Caco-2 (cell line): ENCODE data around the gene PNMA1. TPM values are rescaled to one million over a fixed set of nuclear protein-coding genes. Genes with fewer than 3 reads are reported as not detected.
A peak's percentile ranks its signal among the peaks of the same experiment; 100 is the strongest.

Source experiments
- BruUV-seq: library from RNA; stranded (reverse); fragments of 400-500 nt; replicated peaks from 2 replicates; lab custom pipeline; 2021; lab: Mats Ljungman, UMichigan
- CTCF ChIA-PET: fragments of 300-600 bp; sonication (Branson Sonifier 250); formaldehyde crosslinking; loops from one replicate; lab custom pipeline; 2022; ENCODE audit warnings: antibody characterized with exemption; lab: Charles Lee
- POLR2A ChIA-PET: fragments of 300-600 bp; sonication (Branson Sonifier 250); formaldehyde crosslinking; loops from one replicate; lab custom pipeline; 2022; ENCODE audit warnings: antibody characterized with exemption; lab: Charles Lee
- DNase-seq, 2 experiments: peaks; one replicate each; pipeline versions ENCODE4 v3.0.0 to v3.0.0-alpha.2; 2020 to 2022
- H3K27me3 ChIP-seq: replicated peaks from 2 replicates; pipeline ENCODE4 v1.6.0; 2011; ENCODE audit warnings: low read length; ENCODE audit not compliant: control insufficient read depth, insufficient read depth
- H3K36me3 ChIP-seq: 2 replicates; pipeline ENCODE4 v1.5.1; 2011; ENCODE audit warnings: low read length; ENCODE audit not compliant: control insufficient read depth, insufficient read depth
- H3K4me1 ChIP-seq: fragments of 250-450 bp; sonication (Bioruptor Pico); 2 replicates; pipeline ENCODE4 v1.5.1; 2020; ENCODE audit warnings: mild to moderate bottlenecking
- H3K4me3 ChIP-seq: 2 replicates; pipeline ENCODE4 v1.5.1; 2011; ENCODE audit warnings: low read depth, mild to moderate bottlenecking, control low read depth, low read length
- H3K9me3 ChIP-seq: fragments of 250-450 bp; sonication (Bioruptor Pico); 2 replicates; pipeline ENCODE4 v1.5.1; 2020; ENCODE audit warnings: mild to moderate bottlenecking, moderate library complexity
- H3K27ac Mint-ChIP-seq: one replicate; pipeline ENCODE4 v1.8.0; 2022; ENCODE audit warnings: mixed read lengths; ENCODE audit not compliant: unreplicated experiment
- H3K27me3 Mint-ChIP-seq: one replicate; pipeline ENCODE4 v1.8.0; 2022; ENCODE audit warnings: mixed read lengths; ENCODE audit not compliant: insufficient read depth, unreplicated experiment
- H3K36me3 Mint-ChIP-seq: one replicate; pipeline ENCODE4 v1.8.0; 2022; ENCODE audit warnings: mild to moderate bottlenecking, mixed read lengths; ENCODE audit not compliant: insufficient read depth, unreplicated experiment
- H3K4me1 Mint-ChIP-seq: one replicate; pipeline ENCODE4 v1.8.0; 2022; ENCODE audit warnings: low read depth, mixed read lengths; ENCODE audit not compliant: unreplicated experiment
- H3K4me3 Mint-ChIP-seq: one replicate; pipeline ENCODE4 v1.8.0; 2022; ENCODE audit warnings: mild to moderate bottlenecking, moderate library complexity, mixed read lengths; ENCODE audit not compliant: unreplicated experiment
- H3K9me3 Mint-ChIP-seq: one replicate; pipeline ENCODE4 v1.8.0; 2022; ENCODE audit warnings: mixed read lengths; ENCODE audit not compliant: unreplicated experiment
- intact Hi-C: fragments of 100-400 bp; cut with micrococcal nuclease; formaldehyde crosslinking; loops from one replicate; pipeline ENCODE4 v1.10.0; 2022; ENCODE audit not compliant: unreplicated experiment
- total RNA-seq: library from RNA; stranded (reverse); gene quantifications from 2 replicates; pipeline ENCODE4 v1.2.3, GENCODE V29; 2022
- TF ChIP-seq, protein P1 (sequence below), 2 experiments: fragments of 200-600 bp in 1 of 2; IDR thresholded peaks; 1 replicate in 1 of 2; 2 replicates in 1 of 2; pipeline versions ENCODE4 v1.5.1 to v1.8.0; 2011 to 2022; ENCODE audit warnings: antibody characterized with exemption in 1 of 2, control low read depth in 1 of 2, inconsistent platforms in 1 of 2, low read depth in 1 of 2, low read length in 1 of 2, mild to moderate bottlenecking in 1 of 2, moderate library complexity in 1 of 2; ENCODE audit not compliant: insufficient read depth in 1 of 2, severe bottlenecking in 1 of 2, unreplicated experiment in 1 of 2

Gene PNMA1
- total RNA-seq, 1 experiment from 2014 or later = 38.8 TPM

DNA sequence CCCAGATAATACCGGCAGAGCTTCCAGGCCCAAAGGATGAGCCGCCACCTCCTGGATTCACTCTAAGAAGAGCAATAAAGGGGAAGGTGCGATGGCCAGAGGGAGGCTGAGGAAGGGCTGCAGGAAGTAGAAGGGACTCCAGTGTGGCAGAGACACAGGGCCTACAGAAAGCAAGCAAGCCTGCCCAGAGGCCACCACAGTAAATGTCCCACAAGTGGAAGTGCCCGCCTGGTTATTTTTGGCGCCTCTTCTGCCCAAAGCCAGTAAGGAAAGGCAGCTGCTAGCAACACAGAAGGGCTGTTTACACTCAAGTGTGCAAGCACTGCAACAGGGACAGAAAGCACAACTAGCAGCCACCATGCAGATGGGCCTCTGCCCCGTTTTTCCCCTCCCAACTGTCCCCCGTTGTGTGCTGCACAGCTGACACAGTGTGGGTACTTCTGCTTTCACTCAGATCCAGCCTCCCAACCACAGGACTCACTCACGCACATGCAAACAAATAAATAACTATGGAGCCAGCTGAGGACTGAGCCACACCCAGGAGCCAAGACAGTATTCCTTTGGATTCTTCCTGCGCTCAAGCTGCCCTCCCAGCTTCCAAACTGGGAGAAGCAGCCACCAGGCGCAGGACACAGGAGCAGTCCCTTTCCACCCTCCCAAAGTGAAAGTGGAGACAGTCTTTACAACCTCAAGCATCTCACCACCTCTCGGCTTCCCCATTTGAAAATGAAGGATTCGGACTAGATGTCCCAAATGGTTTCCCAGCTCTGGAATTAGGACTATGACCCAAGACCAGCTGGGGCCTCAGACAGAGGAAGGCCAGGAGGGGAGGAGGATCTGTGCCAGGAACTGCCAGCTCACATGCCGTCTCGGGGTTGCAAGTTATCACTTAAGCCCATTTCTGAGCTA, 40.0 kb upstream of the PNMA1 start:
- TF ChIP-seq, protein P1, sequence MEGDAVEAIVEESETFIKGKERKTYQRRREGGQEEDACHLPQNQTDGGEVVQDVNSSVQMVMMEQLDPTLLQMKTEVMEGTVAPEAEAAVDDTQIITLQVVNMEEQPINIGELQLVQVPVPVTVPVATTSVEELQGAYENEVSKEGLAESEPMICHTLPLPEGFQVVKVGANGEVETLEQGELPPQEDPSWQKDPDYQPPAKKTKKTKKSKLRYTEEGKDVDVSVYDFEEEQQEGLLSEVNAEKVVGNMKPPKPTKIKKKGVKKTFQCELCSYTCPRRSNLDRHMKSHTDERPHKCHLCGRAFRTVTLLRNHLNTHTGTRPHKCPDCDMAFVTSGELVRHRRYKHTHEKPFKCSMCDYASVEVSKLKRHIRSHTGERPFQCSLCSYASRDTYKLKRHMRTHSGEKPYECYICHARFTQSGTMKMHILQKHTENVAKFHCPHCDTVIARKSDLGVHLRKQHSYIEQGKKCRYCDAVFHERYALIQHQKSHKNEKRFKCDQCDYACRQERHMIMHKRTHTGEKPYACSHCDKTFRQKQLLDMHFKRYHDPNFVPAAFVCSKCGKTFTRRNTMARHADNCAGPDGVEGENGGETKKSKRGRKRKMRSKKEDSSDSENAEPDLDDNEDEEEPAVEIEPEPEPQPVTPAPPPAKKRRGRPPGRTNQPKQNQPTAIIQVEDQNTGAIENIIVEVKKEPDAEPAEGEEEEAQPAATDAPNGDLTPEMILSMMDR (IDR thresholded peaks at IDR 0.05; ENCODE audit: insufficient read depth in 1 of 2, low read depth in 1 of 2, low read length in 1 of 2, severe bottlenecking in 1 of 2, unreplicated experiment in 1 of 2) = no peak
- intact Hi-C loops = no loop called here
- H3K4me1 ChIP-seq = peaks cover 61% of the 10 kb centered on the region
- H3K4me1 Mint-ChIP-seq = peaks cover 50% of the 10 kb centered on the region
- no peaks in the 10 kb centered on the region for H3K9me3 ChIP-seq
- POLR2A ChIA-PET = no interaction called here
- DNase-seq = no peak
- CTCF ChIA-PET = interaction anchor here (0.7 to 1.5 kb wide), 6 partner anchors 12 to 84 kb away, joined by 3 to 5 read pairs (median 4); no protein-coding TSS in a partner anchor
- peaks cover 45% of the 10 kb centered on the region for H3K36me3 Mint-ChIP-seq
- no peaks in the 10 kb centered on the region for H3K9me3 Mint-ChIP-seq
- peaks cover 1% of the 10 kb centered on the region; the same call in 1 of the 2 replicates for H3K36me3 ChIP-seq
- H3K4me3 Mint-ChIP-seq = peak overlapping the region; percentile 24
- peak overlapping the region; percentile 74 for H3K27ac Mint-ChIP-seq
- H3K27me3 ChIP-seq = no peaks in the 10 kb centered on the region
- no peaks in the 10 kb centered on the region for H3K27me3 Mint-ChIP-seq
- no TSS peak for BruUV-seq
- no peak overlapping the region for H3K4me3 ChIP-seq

DNA sequence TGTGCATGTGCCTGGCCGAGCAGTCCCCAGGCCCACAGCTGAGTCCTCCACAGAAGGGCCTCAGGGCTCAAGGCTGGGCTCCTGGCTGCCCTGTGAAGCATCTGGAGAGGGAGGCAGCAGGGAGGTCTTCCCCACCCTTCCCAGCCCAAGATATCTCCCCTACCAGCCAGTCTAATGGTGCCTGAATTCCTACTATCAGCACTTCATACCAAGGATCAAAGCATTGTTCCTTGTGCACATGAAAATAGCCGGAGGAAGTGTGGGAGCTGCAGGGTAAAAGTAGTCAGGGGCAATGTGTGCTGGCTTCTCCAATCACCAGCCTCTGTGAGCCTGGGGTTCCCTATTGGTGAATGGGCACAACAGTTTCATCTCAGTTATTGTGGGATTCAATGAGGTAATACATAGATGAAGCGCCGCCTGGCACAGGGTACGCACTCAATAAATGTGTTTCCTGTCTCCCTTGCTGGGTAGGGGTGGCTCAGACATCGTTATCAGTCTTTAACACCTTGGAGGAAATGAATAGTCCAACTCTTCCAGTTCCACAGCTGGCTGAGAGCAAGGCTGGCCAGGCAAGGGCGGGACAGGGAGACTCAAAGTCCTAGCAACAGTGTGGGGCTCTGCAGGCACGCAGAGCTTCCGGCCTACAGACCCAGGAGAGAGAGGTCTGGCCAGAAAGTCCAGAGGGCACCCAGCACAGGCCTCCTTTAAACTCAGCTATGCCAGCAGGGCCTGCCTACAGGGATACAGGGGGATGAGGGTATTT, 39.1 kb upstream of the PNMA1 start:
- no peak overlapping the region for H3K4me3 ChIP-seq
- peaks cover 61% of the 10 kb centered on the region for H3K4me1 ChIP-seq
- Mint-ChIP-seq H3K9me3 (no peaks in the 10 kb centered on the region), H3K4me3 (peak overlapping the region; percentile 24), H3K27ac (peak overlapping the region; percentile 74), H3K36me3 (peaks cover 38% of the 10 kb centered on the region), H3K27me3 (no peaks in the 10 kb centered on the region), H3K4me1 (peaks cover 49% of the 10 kb centered on the region)
- intact Hi-C loops = no loop called here
- no peaks in the 10 kb centered on the region for H3K9me3 ChIP-seq
- BruUV-seq = no TSS peak
- H3K27me3 ChIP-seq = no peaks in the 10 kb centered on the region
- CTCF ChIA-PET = interaction anchor here (0.6 to 1.5 kb wide), 6 partner anchors 11 to 1163 kb away, joined by 3 to 6 read pairs (median 4); no protein-coding TSS in a partner anchor
- H3K36me3 ChIP-seq = peaks cover 1% of the 10 kb centered on the region; the same call in 1 of the 2 replicates
- TF ChIP-seq, protein P1 (IDR thresholded peaks at IDR 0.05; ENCODE audit: insufficient read depth in 1 of 2, low read depth in 1 of 2, low read length in 1 of 2, severe bottlenecking in 1 of 2, unreplicated experiment in 1 of 2) = no peak
- peak in 1 of 2 experiments; percentile 64 for DNase-seq
- POLR2A ChIA-PET = interaction anchor here (0.8 kb wide), 1 partner anchor 91 kb away, joined by 8 read pairs; no protein-coding TSS in a partner anchor
